Activated naive CD4-positive, alpha-beta T cell treated with anti-CD3 and anti-CD28 coated beads, Interleukin-2, amount 10 ng/mL, durations not matched to agents 7 days and 5 days (primary cell): ENCODE data around the gene DLG2.

Experiments used
- CTCF ChIA-PET: fragments of 350-600 bp; sonication (Branson Sonifier 250); formaldehyde crosslinking; loops from one replicate; lab custom pipeline; 2021; ENCODE audit warnings: antibody characterized with exemption; lab: Charles Lee
- DNase-seq: peaks from one replicate; pipeline ENCODE4 v3.0.0-alpha.2; 2020
- H3K27ac Mint-ChIP-seq: one replicate; pipeline ENCODE4 v1.8.0; 2021; ENCODE audit warnings: mild to moderate bottlenecking, moderate library complexity, mixed read lengths
- H3K27me3 Mint-ChIP-seq: one replicate; pipeline ENCODE4 v1.8.0; 2021; ENCODE audit warnings: mild to moderate bottlenecking, mixed read lengths
- H3K36me3 Mint-ChIP-seq: one replicate; pipeline ENCODE4 v1.8.0; 2021; ENCODE audit warnings: mixed read lengths
- H3K4me1 Mint-ChIP-seq: one replicate; pipeline ENCODE4 v1.8.0; 2021; ENCODE audit warnings: mixed read lengths
- H3K4me3 Mint-ChIP-seq: one replicate; pipeline ENCODE4 v1.8.0; 2021; ENCODE audit warnings: mild to moderate bottlenecking, moderate library complexity, mixed read lengths
- H3K9me3 Mint-ChIP-seq: one replicate; pipeline ENCODE4 v1.8.0; 2021; ENCODE audit warnings: mixed read lengths

The DLG2 gene

DNA sequence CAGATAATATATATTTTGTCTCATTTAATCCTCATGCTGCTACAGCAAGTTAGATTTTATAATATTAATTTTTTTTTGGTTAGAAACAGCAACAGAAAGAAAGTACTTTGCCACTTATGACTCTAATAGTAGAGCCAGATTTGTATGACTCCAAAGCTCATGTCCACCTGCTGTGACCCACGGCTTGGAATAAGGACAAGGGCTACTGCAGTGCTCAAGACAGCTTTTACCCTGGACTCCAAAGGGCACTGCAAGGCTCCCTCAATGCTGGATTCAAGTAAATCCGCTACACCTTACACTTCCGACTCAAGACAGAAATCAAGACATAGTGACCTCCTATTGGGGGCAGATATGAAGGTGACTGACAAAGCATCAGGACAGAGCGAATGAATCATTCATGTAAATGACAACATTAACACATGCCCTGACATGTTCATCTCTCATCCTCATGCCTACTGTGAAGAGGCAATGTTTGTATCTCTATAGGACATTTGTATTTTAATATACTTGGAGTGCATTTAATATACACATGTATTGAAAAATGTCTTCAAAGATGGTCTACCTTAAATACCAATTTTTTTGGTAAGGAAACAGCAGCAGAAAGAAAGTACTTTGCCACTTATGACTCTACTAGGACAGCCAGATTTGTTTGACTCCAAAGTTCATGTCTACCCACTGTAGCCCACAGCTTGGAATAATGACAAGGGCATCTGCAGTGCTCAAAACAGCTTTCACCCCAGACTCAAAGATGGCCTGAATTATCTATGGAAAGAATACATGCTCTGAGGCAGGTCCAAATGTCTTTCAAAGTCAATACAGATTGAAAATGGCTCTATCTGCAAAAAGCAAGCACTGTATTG, 1965.4 kb downstream of the DLG2 start:
- H3K4me1 Mint-ChIP-seq, result no peaks in the 10 kb centered on the region

DNA sequence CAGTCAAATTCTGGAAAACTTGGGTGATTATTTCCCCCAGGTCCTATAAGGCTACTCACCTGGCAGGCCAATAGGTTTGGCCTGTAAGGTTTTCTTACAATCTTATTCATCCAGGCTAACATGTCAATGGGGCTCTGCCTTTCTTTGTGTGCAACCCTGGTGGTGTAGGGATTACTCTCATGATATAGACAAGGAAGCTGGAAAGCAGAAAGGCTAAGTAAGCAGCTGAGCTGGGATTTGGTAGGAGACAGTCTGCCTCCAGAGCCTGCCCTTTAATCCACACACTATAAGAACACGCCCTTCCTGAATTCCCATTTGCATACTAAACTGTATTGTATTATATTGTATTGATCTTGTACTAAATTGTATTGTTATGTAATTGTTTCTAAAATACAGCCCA, 1967.7 kb downstream of the DLG2 start:
- no peaks in the 10 kb centered on the region for H3K4me1 Mint-ChIP-seq
- CTCF ChIA-PET, result no interaction called here

More for the DNA sequence above, 1965.4 kb downstream of the DLG2 start:
- Mint-ChIP-seq H3K36me3 (no peaks in the 10 kb centered on the region), H3K9me3 (no peaks in the 10 kb centered on the region), H3K27ac (no peak overlapping the region), H3K4me3 (no peak overlapping the region), H3K27me3 (no peaks in the 10 kb centered on the region)
- no peak for DNase-seq
- CTCF ChIA-PET, result no interaction called here

DNA sequence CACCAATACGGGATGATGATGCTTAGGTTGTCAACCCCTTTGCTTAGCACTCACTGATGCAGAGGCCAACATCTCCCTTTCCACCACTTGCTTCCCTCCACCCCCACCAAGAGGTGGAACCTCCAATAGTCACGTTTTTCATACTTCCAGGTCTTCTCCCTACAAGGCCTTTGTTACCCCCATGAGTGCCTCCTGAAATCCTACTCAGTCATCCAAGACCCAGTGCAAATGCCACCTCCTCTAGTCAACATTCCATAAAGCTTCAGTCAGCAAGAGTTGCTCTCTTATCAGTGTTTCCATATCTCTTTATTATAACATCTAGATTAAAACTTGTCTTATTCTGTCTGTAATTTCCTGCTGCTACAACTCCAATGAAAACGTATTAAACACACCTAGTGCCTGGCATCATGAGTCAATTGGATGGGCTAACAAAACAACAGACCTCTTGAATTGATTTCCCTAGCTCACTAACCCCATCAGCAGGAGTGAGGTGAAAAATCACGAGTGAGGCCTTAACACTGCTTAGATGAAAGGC, 1970.3 kb downstream of the DLG2 start:
- CTCF ChIA-PET, result no interaction called here
- no peaks in the 10 kb centered on the region for H3K4me1 Mint-ChIP-seq
- H3K36me3 Mint-ChIP-seq, result no peaks in the 10 kb centered on the region
- H3K9me3 Mint-ChIP-seq, result no peaks in the 10 kb centered on the region
- H3K27ac Mint-ChIP-seq, result no peak overlapping the region
- H3K4me3 Mint-ChIP-seq, result no peak overlapping the region
- H3K27me3 Mint-ChIP-seq, result no peaks in the 10 kb centered on the region
- no peak for DNase-seq

More for the DNA sequence above, 1967.7 kb downstream of the DLG2 start:
- no peaks in the 10 kb centered on the region for H3K9me3 Mint-ChIP-seq
- H3K27me3 Mint-ChIP-seq, result no peaks in the 10 kb centered on the region
- H3K4me3 Mint-ChIP-seq, result no peak overlapping the region
- no peak overlapping the region for H3K27ac Mint-ChIP-seq
- no peaks in the 10 kb centered on the region for H3K36me3 Mint-ChIP-seq
- DNase-seq, result no peak

DNA sequence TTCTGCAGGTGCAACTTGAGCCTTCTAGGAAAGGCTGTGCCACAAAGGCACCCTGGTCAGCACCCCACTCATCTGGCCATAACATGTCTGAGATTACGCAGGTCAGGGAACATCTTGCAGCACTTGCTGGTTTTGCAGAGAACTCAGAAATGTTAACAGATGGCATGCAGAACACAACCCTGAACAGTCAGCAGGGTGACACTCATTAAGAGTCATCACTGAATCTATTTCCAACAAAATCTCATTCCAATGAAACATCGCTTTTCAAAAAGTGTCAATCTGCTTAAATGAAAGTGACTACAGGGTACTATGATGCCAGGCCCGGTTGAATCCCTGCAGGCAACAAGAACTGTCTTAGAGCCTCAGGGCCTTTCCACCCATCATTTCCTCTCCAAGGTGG, 1971.2 kb downstream of the DLG2 start:
- H3K36me3 Mint-ChIP-seq, result no peaks in the 10 kb centered on the region
- no peaks in the 10 kb centered on the region for H3K27me3 Mint-ChIP-seq
- H3K4me1 Mint-ChIP-seq, result no peaks in the 10 kb centered on the region
- H3K9me3 Mint-ChIP-seq, result no peaks in the 10 kb centered on the region
- CTCF ChIA-PET, result no interaction called here
- no peak overlapping the region for H3K27ac Mint-ChIP-seq
- H3K4me3 Mint-ChIP-seq, result no peak overlapping the region
- DNase-seq, result no peak

DNA sequence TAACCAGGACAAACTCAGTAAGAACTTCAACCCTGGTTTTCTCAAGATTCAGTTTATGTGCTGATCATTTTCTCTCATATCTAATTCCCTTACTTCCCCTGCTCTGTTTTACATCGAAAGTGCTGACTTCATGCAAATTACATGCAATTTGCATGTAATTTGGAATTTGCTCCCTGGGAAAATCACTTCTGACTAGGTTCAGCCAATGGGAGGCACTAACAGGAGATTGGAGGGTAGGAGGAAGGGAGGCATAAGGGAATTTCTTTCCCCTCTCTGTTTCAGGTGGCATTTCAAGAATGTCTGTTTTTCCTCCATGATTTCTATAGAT, 1977.7 kb downstream of the DLG2 start:
- Mint-ChIP-seq H3K4me1 (no peaks in the 10 kb centered on the region), H3K4me3 (no peak overlapping the region), H3K9me3 (no peaks in the 10 kb centered on the region), H3K27ac (no peak overlapping the region), H3K36me3 (no peaks in the 10 kb centered on the region), H3K27me3 (no peaks in the 10 kb centered on the region)
- CTCF ChIA-PET, result no interaction called here
- no peak for DNase-seq

DNA sequence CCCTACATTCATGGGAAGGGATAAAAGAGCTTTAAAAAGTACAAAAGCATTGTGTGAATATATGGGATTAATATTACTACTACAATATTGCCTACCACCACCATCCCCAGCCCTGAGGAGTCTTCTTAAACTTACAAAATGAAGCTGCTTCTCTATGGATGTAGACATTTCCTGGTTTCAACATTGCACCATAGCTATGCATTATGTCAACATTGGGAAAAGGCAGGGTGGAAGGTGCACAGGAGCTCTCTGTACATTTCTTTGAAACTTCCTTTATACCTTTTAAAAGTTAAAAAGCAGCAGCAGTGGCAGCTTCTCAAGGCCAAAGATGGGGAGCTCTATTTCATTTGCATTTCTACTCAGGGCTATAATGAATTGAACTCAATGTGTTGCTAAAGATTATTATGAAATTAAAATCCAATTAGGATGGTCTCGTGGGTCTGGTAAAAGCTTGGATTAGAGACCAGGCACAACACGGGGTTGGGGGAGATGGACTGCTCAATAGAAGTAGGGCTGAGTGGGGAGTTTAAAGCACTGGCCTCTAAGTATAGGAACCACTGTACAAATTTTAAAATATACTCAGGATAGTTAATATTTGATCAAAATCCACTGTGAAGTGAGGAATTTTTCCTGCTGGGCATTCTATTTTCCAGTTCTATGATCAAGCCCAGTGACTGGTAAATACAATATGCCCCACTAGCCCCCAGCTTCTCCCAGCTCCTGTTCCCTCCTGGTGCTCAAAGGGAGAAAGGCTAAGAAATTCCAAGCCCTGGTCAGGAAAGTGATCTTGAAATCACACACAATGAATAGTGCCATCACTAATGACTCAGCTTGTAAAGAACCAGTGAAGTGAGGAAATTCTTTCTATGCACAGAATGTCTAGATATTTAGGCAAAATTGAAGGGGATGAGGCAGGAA, 1978.3 kb downstream of the DLG2 start:
- CTCF ChIA-PET, result no interaction called here
- H3K9me3 Mint-ChIP-seq, result no peaks in the 10 kb centered on the region
- H3K27me3 Mint-ChIP-seq, result no peaks in the 10 kb centered on the region
- no peak overlapping the region for H3K27ac Mint-ChIP-seq
- no peaks in the 10 kb centered on the region for H3K4me1 Mint-ChIP-seq
- H3K36me3 Mint-ChIP-seq, result no peaks in the 10 kb centered on the region
- H3K4me3 Mint-ChIP-seq, result no peak overlapping the region
- no peak for DNase-seq

DNA sequence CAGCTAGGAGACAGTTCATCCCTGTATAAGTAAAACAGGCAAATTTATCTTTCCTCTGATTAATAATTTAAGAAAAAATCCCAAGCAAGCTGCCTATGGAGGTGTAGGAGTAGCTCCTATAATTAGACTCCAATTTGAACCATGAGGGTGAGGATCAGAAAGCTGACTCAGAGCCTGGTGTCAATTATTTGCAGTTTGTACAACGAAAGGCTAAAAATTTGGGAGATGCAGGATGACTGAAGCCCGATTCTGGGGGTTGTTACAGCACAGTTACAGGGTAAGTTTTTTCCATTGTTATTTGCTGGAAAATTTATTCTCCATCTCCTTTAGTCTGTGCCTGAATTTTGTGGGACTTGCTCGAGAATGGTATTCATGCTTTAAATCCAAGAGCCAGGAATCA, 1981.6 kb downstream of the DLG2 start:
- Mint-ChIP-seq H3K36me3 (no peaks in the 10 kb centered on the region), H3K27me3 (no peaks in the 10 kb centered on the region), H3K27ac (no peak overlapping the region), H3K9me3 (no peaks in the 10 kb centered on the region), H3K4me3 (no peak overlapping the region), H3K4me1 (no peaks in the 10 kb centered on the region)
- CTCF ChIA-PET, result no interaction called here
- no peak for DNase-seq

DNA sequence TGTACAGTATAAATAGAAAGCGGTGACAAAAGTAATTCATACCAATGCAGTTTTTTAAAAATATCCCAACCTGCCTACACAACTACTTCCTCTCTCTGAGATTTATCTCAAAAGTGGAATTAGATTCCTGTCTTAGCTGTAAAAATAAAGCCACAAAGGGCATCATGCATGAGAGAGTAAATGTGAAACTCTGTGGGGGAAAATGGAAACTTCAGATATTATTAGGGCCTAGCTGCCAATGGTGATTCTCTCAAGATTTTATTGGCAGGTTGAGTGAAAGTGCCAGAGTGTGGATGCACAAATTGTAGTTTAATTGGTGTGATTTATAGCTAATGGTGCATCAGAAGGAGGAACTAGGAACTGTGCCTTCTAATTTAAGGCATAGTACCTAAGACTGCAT, 1984.0 kb downstream of the DLG2 start:
- Mint-ChIP-seq H3K27ac (no peak overlapping the region), H3K27me3 (no peaks in the 10 kb centered on the region), H3K9me3 (no peaks in the 10 kb centered on the region), H3K4me3 (no peak overlapping the region), H3K36me3 (no peaks in the 10 kb centered on the region), H3K4me1 (no peaks in the 10 kb centered on the region)
- CTCF ChIA-PET, result no interaction called here
- DNase-seq, result no peak

DNA sequence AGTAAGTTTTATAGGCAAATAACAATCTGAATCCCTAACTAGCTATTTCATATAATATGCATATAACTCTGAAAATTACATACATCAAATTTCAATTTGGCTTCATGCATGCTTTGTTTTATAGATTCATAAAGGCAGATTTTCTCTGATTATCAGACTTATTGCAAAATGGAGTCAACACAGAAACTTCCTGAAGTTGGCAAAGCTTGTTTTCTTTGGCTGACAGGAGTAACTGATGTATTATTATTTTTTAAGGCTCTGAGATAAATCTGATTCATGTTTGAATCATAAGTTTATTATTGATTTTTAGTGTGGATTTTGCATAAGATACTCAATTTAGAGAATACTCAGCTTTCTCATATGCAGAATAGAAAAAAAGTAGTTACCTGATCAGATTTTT, 1984.6 kb downstream of the DLG2 start:
- no peaks in the 10 kb centered on the region for H3K36me3 Mint-ChIP-seq
- no peak for DNase-seq
- CTCF ChIA-PET, result no interaction called here
- H3K9me3 Mint-ChIP-seq, result no peaks in the 10 kb centered on the region
- no peak overlapping the region for H3K4me3 Mint-ChIP-seq
- no peaks in the 10 kb centered on the region for H3K27me3 Mint-ChIP-seq
- no peak overlapping the region for H3K27ac Mint-ChIP-seq
- no peaks in the 10 kb centered on the region for H3K4me1 Mint-ChIP-seq

DNA sequence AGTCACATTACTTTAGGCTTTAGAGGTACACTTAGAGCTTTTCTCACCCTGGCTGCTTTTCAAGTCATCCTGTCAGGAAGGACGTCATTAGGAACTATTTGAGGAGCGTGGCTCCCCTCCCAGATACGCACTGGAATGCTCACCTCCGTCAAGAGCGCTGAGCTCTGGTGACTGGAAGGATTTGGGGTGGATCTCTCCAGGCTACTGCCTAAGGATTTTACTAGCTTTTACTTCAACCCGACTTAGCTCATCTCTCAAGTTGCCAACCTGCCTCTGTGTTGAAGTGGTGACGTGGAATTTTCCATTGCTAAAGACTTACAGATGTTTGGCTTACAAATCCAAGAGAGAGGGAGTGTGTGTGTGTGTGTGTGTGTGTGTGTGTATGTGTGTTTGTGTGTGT, 1985.6 kb downstream of the DLG2 start:
- DNase-seq, result no peak
- Mint-ChIP-seq H3K36me3 (no peaks in the 10 kb centered on the region), H3K4me3 (no peak overlapping the region), H3K4me1 (no peaks in the 10 kb centered on the region), H3K27ac (no peak overlapping the region), H3K27me3 (no peaks in the 10 kb centered on the region), H3K9me3 (no peaks in the 10 kb centered on the region)
- CTCF ChIA-PET, result no interaction called here

DNA sequence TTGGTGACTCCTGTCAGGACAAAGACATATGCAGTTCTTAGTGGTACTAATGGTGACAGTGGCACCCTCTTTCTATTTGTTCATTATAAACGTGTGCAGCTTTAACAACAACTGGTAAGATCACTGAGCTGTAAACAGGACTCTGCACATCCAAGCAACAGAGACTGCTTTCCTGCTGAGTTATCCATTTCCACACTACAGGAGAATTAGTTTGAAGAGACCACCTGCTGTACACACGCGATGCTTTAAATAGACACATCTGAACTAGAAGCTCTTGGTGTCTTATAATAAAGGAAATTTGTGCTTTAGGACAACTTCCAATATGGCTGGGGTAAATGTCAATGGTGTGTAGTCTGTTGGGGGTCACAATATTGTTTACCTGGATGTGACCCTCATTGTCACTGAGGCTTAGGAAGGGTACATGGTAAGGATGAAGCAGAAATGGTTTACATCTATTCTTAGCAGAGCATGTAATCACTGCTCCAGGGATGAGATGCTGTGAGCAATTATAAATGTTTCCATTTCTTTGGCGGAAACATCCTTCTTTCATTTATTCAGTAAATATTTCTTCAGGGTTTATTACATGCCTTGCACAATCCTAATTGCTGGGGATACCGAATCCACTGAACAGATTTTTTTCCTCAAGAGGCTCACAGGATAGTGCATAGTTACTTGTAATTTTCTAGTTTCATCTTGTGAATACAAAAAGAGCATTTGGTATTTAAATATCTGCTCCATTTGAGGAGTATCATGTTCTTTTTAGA, 1987.0 kb downstream of the DLG2 start:
- CTCF ChIA-PET, result no interaction called here
- no peak overlapping the region for H3K4me3 Mint-ChIP-seq

DNA sequence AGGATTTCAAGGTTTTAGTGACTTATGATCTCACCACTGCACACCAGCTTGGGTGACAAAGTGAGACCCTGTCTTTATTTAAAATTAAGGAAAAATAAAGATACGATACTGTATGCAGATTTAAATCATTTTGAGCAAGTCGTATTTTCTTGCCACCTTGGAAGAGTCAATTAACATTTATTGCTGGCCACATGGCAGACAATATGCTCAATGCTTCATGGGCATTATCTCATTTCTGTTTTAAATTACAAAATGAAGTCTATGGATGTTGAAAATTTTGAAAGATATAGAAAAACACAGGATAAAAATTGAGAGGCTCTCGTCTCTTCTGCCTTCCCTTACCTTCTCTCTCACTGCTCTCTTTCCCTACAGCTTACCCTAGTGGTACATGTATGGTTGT, 1992.0 kb downstream of the DLG2 start:
- Mint-ChIP-seq H3K9me3 (no peaks in the 10 kb centered on the region), H3K36me3 (no peaks in the 10 kb centered on the region), H3K4me1 (no peaks in the 10 kb centered on the region), H3K4me3 (no peak overlapping the region), H3K27ac (no peak overlapping the region), H3K27me3 (no peaks in the 10 kb centered on the region)
- CTCF ChIA-PET, result no interaction called here
- no peak for DNase-seq

More for the DNA sequence above, 1987.0 kb downstream of the DLG2 start:
- H3K36me3 Mint-ChIP-seq, result no peaks in the 10 kb centered on the region
- no peaks in the 10 kb centered on the region for H3K27me3 Mint-ChIP-seq
- H3K9me3 Mint-ChIP-seq, result no peaks in the 10 kb centered on the region
- no peak overlapping the region for H3K27ac Mint-ChIP-seq
- H3K4me1 Mint-ChIP-seq, result no peaks in the 10 kb centered on the region
- DNase-seq, result no peak

DNA sequence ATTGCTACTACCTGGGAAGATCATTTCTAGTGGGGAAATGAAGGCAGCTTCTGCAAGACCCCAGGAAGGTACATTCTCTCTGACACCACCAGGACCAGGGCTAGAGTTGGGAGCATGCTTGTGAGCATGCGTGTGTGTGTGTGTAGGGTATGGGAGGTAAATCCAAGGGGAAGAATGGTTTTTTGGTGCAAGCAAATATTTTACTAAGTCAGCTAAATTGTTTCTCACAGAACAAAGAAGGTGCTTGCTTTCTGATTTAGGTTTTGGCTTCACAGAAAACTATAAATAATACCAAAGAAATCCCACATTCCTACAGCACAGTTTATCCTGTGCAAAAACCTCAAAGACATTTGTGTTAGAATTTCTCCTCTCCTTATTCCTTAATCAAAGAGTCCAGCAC, 1996.9 kb downstream of the DLG2 start:
- Mint-ChIP-seq H3K9me3 (no peaks in the 10 kb centered on the region), H3K27me3 (no peaks in the 10 kb centered on the region), H3K36me3 (no peaks in the 10 kb centered on the region), H3K27ac (no peak overlapping the region), H3K4me1 (no peaks in the 10 kb centered on the region), H3K4me3 (no peak overlapping the region)
- CTCF ChIA-PET, result interaction anchor here (1.7 kb wide), 1 partner anchor 8 kb away, joined by 4 read pairs; no protein-coding TSS in a partner anchor
- DNase-seq, result no peak

DNA sequence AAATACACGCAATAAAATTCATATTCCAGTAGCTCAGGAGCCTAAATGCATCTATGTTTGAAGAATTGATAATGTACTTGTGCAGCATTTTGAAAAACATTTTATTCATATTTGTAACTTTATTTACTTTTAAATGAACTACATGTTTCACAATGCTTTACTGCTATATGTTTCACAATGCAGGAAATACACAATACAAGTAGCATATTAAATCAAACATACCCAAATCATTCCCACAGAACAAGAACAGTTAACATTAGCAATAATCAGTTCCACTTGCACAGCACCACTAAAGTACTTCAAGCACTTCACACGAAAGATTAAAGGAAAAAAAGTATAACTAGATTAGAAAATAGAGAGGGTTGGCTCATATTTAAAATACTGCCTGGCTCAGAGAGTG, 1997.4 kb downstream of the DLG2 start:
- H3K36me3 Mint-ChIP-seq, result no peaks in the 10 kb centered on the region
- no peak for DNase-seq
- no peaks in the 10 kb centered on the region for H3K9me3 Mint-ChIP-seq
- no peaks in the 10 kb centered on the region for H3K27me3 Mint-ChIP-seq
- no peak overlapping the region for H3K4me3 Mint-ChIP-seq
- CTCF ChIA-PET, result interaction anchor here (1.7 kb wide), 1 partner anchor 9 kb away, joined by 4 read pairs; no protein-coding TSS in a partner anchor
- H3K27ac Mint-ChIP-seq, result no peak overlapping the region
- H3K4me1 Mint-ChIP-seq, result no peaks in the 10 kb centered on the region
